H9 (cell line): ENCODE results near the gene SCRN2. TPM values are rescaled to one million over a fixed set of nuclear protein-coding genes. Genes with fewer than 3 reads are reported as not detected.

Experiments used
- DNase-seq: peaks from one replicate; pipeline ENCODE4 v3.0.0-alpha.2; 2017
- H2AFZ ChIP-seq: one replicate; pipeline ENCODE4 v1.6.1; 2013; ENCODE audit warnings: mild to moderate bottlenecking, low read length, control low read depth, moderate library complexity
- H2AK5ac ChIP-seq: 2 replicates; pipeline ENCODE4 v1.6.1; 2013; ENCODE audit warnings: low read length, control low read depth, mixed read lengths; ENCODE audit not compliant: insufficient read length
- H2BK120ac ChIP-seq: one replicate; pipeline ENCODE4 v1.6.1; 2013; ENCODE audit warnings: low read depth, mild to moderate bottlenecking, low read length, control low read depth, inconsistent platforms; ENCODE audit not compliant: poor library complexity, severe bottlenecking
- H2BK12ac ChIP-seq: 2 replicates; pipeline ENCODE4 v1.6.1; 2013; ENCODE audit warnings: low read length, control low read depth, mixed read lengths, low read depth; ENCODE audit not compliant: insufficient read length
- H2BK15ac ChIP-seq: 2 replicates; pipeline ENCODE4 v1.6.1; 2013; ENCODE audit warnings: low read depth, low read length, control low read depth
- H2BK20ac ChIP-seq: one replicate; pipeline ENCODE4 v1.6.1; 2013; ENCODE audit warnings: low read depth, mild to moderate bottlenecking, low read length, control low read depth, inconsistent platforms; ENCODE audit not compliant: poor library complexity, severe bottlenecking
- H2BK5ac ChIP-seq: 2 replicates; pipeline ENCODE4 v1.6.1; 2013; ENCODE audit warnings: low read length, control low read depth, mixed read lengths; ENCODE audit not compliant: insufficient read length
- H3K14ac ChIP-seq: 2 replicates; pipeline ENCODE4 v1.6.1; 2013; ENCODE audit warnings: low read length, control low read depth; ENCODE audit not compliant: insufficient read depth
- H3K18ac ChIP-seq: 2 replicates; pipeline ENCODE4 v1.6.1; 2013; ENCODE audit warnings: low read depth, mild to moderate bottlenecking, mixed read lengths, low read length, control low read depth; ENCODE audit not compliant: insufficient read length
- H3K23ac ChIP-seq: 2 replicates; pipeline ENCODE4 v1.6.1; 2013; ENCODE audit warnings: low read length, control low read depth, mixed read lengths, low read depth; ENCODE audit not compliant: insufficient read length
- H3K23me2 ChIP-seq: 2 replicates; pipeline ENCODE4 v1.6.1; 2013; ENCODE audit warnings: low read depth, mild to moderate bottlenecking, mixed read lengths, low read length, control low read depth; ENCODE audit not compliant: insufficient read length, poor library complexity, severe bottlenecking
- H3K27ac ChIP-seq: 2 replicates; pipeline ENCODE4 v1.5.1; 2013; ENCODE audit warnings: low read length, control low read depth, mixed read lengths, low read depth; ENCODE audit not compliant: insufficient read length
- H3K27me3 ChIP-seq: 2 replicates; pipeline ENCODE4 v1.6.1; 2013; ENCODE audit warnings: low read length, control low read depth, inconsistent platforms; ENCODE audit not compliant: insufficient read depth
- H3K4ac ChIP-seq: 2 replicates; pipeline ENCODE4 v1.6.1; 2013; ENCODE audit warnings: low read depth, mild to moderate bottlenecking, control low read depth, inconsistent platforms, low read length, moderate library complexity
- H3K4me1 ChIP-seq: 2 replicates; pipeline ENCODE4 v1.6.1; 2013; ENCODE audit warnings: low read length, control low read depth, inconsistent platforms; ENCODE audit not compliant: insufficient read depth
- H3K4me2 ChIP-seq: 2 replicates; pipeline ENCODE4 v1.6.1; 2013; ENCODE audit warnings: low read length, control low read depth, mixed read lengths; ENCODE audit not compliant: insufficient read length, insufficient read depth
- H3K56ac ChIP-seq: 2 replicates; pipeline ENCODE4 v1.6.1; 2013; ENCODE audit warnings: low read depth, mild to moderate bottlenecking, mixed read lengths, low read length, control low read depth; ENCODE audit not compliant: insufficient read length
- H3K79me1 ChIP-seq: 2 replicates; pipeline ENCODE4 v1.6.1; 2013; ENCODE audit warnings: low read depth, mild to moderate bottlenecking, moderate library complexity, low read length, control low read depth, inconsistent platforms; ENCODE audit not compliant: insufficient read depth, poor library complexity, severe bottlenecking
- H3K79me2 ChIP-seq: 2 replicates; pipeline ENCODE4 v1.6.1; 2013; ENCODE audit warnings: low read length, control low read depth, inconsistent platforms; ENCODE audit not compliant: insufficient read depth
- H3K9ac ChIP-seq: 2 replicates; pipeline ENCODE4 v1.6.1; 2013; ENCODE audit warnings: low read length, control low read depth, mixed read lengths; ENCODE audit not compliant: insufficient read length; ENCODE audit errors: extremely low read depth
- H3K9me3 ChIP-seq: one replicate; pipeline ENCODE4 v1.6.1; 2013; ENCODE audit warnings: low read depth, low read length, inconsistent platforms; ENCODE audit not compliant: control insufficient read depth
- H3T11ph ChIP-seq: one replicate; pipeline ENCODE4 v1.6.1; 2013; ENCODE audit warnings: mild to moderate bottlenecking, low read length, control low read depth, inconsistent platforms
- H4K20me1 ChIP-seq: one replicate; pipeline ENCODE4 v1.6.1; 2013; ENCODE audit not compliant: control insufficient read depth, insufficient read length, insufficient read depth
- H4K5ac ChIP-seq: 2 replicates; pipeline ENCODE4 v1.6.1; 2013; ENCODE audit warnings: low read depth, mild to moderate bottlenecking, mixed read lengths, low read length, control low read depth; ENCODE audit not compliant: insufficient read length
- H4K8ac ChIP-seq: replicated peaks from 2 replicates; pipeline ENCODE4 v1.6.1; 2013; ENCODE audit warnings: low read length, control low read depth, mixed read lengths, low read depth; ENCODE audit not compliant: insufficient read length
- H4K91ac ChIP-seq: 2 replicates; pipeline ENCODE4 v1.6.1; 2013; ENCODE audit warnings: low read depth, mild to moderate bottlenecking, moderate library complexity, mixed read lengths, low read length, control low read depth; ENCODE audit not compliant: insufficient read length
- H3K27ac Mint-ChIP-seq, 3 experiments: 2 replicates in 2 of 3; 3 replicates in 1 of 3; pipeline ENCODE4 v1.8.0; 2020 to 2021; ENCODE audit warnings: mixed read lengths in 3 of 3, mild to moderate bottlenecking in 1 of 3, moderate library complexity in 1 of 3
- H3K27me3 Mint-ChIP-seq: 2 replicates; pipeline ENCODE4 v1.8.0; 2021; ENCODE audit warnings: low read depth, mild to moderate bottlenecking, moderate library complexity, mixed read lengths
- H3K36me3 Mint-ChIP-seq, 3 experiments: 2 replicates in 2 of 3; 3 replicates in 1 of 3; pipeline ENCODE4 v1.8.0; 2020 to 2021; ENCODE audit warnings: low read depth in 3 of 3, mixed read lengths in 3 of 3; ENCODE audit not compliant: insufficient read depth in 1 of 3
- H3K4me1 Mint-ChIP-seq, 2 experiments: 2 replicates each; pipeline ENCODE4 v1.8.0; 2020; ENCODE audit warnings: mixed read lengths in 2 of 2
- H3K4me3 Mint-ChIP-seq, 2 experiments: 2 replicates in 1 of 2; 3 replicates in 1 of 2; pipeline ENCODE4 v1.8.0; 2020 to 2021; ENCODE audit warnings: mild to moderate bottlenecking in 2 of 2, mixed read lengths in 2 of 2, moderate library complexity in 1 of 2
- H3K9me3 Mint-ChIP-seq, 2 experiments: 2 replicates in 1 of 2; 3 replicates in 1 of 2; pipeline ENCODE4 v1.8.0; 2020; ENCODE audit warnings: mild to moderate bottlenecking in 2 of 2, mixed read lengths in 2 of 2, moderate library complexity in 1 of 2
- CTCF ChIP-seq: fragments of 200-600 bp; sonication (generic); conservative IDR thresholded peaks from 3 replicates; pipeline ENCODE4 v1.8.0; 2021; ENCODE audit warnings: antibody characterized with exemption, mild to moderate bottlenecking
- WGBS: extraction: QIAGEN DNeasy Blood & Tissue Kit; methylation state at CpG from one replicate; pipeline ENCODE4 v1.1.7; 2013; ENCODE audit warnings: missing lambda C conversion rate, low lambda C conversion rate, mixed read lengths; ENCODE audit not compliant: insufficient read length; ENCODE audit errors: extremely low coverage; 5-methylcytosine and 5-hydroxymethylcytosine counted together
- total RNA-seq: library from RNA; stranded (reverse); gene quantifications from 2 replicates; pipeline ENCODE4 v1.2.1, GENCODE V29; 2021

Gene SCRN2
- total RNA-seq, 1 experiment from 2014 or later = 34.0 TPM

- no peak overlapping the region for H3K18ac ChIP-seq
- no peak overlapping the region for H4K91ac ChIP-seq
- H2BK120ac ChIP-seq = no peak overlapping the region
- peaks cover 0 to 27% (median 4%) of the 10 kb centered on the region in 3 experiments; a peak in 6 of 7 replicates for H3K36me3 Mint-ChIP-seq
- H3K4me1 Mint-ChIP-seq = peaks cover 6 to 7% of the 10 kb centered on the region in 2 experiments; a peak in 3 of 4 replicates
- no peak overlapping the region for H3K4me3 Mint-ChIP-seq
- H3K27ac Mint-ChIP-seq = peak overlapping the region in 2 of 3 experiments; percentile 28 to 82; a peak in 2 of 7 replicates
- no peak overlapping the region for H2BK5ac ChIP-seq
- H2AFZ ChIP-seq = no peak overlapping the region
- DNase-seq = peak; percentile 24
- no peaks in the 10 kb centered on the region for H3K27me3 Mint-ChIP-seq
- no peak overlapping the region for H3K23ac ChIP-seq
- no peaks in the 10 kb centered on the region for H3K9me3 ChIP-seq
- no peak overlapping the region for H3K9ac ChIP-seq
- H4K20me1 ChIP-seq = no peaks in the 10 kb centered on the region
- H4K5ac ChIP-seq = no peak overlapping the region
- H3K4me2 ChIP-seq = no peak overlapping the region
- no peak overlapping the region for H2BK20ac ChIP-seq
- no peaks in the 10 kb centered on the region for H3K79me2 ChIP-seq
- H3K14ac ChIP-seq = no peak overlapping the region
- no peak overlapping the region for H2BK12ac ChIP-seq
- no CpG with 5 or more reads among the region's 18 CpGs for WGBS
- no peaks in the 10 kb centered on the region for H3K27me3 ChIP-seq
- H3K4ac ChIP-seq = no peak overlapping the region
- no peaks in the 10 kb centered on the region for H3K79me1 ChIP-seq
- H3K56ac ChIP-seq = no peak overlapping the region
- no peak overlapping the region for H2BK15ac ChIP-seq
- no peak overlapping the region for H2AK5ac ChIP-seq
- H3K23me2 ChIP-seq = no peaks in the 10 kb centered on the region
- H3K27ac ChIP-seq = no peak overlapping the region
- H3K9me3 Mint-ChIP-seq = no peaks in the 10 kb centered on the region; a peak in 1 of 5 replicates
- no peaks in the 10 kb centered on the region for H3K4me1 ChIP-seq
- TF ChIP-seq CTCF = no peak
- H3T11ph ChIP-seq = no peak overlapping the region
- no peak overlapping the region for H4K8ac ChIP-seq
These were observed 28.7 kb downstream of the SCRN2 start for GRCh38 chr17:47812146-47812920.
